NCI-H1105 treated with DMSO at 0.1 percent for 48 hours (cell line): ENCODE data around the gene ALPK3.

Experiments
- DNase-seq: peaks from one replicate; lab custom pipeline; 2025; lab: John Stamatoyannopoulos, UW

ALPK3 gene

GRCh38 chr15:84816694-84817465 is at the start of gene ALPK3:
ALPK3 (plus strand) TSS chr15:84817356; CDS start chr15:84817453, 97 bp downstream.
- no peak for DNase-seq

GRCh38 chr15:84772031-84772430 is 45.1 kb upstream of the ALPK3 start:
- no peak for DNase-seq

- DNase-seq = no peak
Measured at GRCh38 chr15:84772467-84772866, 44.7 kb upstream of the ALPK3 start.

GRCh38 chr15:84773716-84774115 is 43.4 kb upstream of the ALPK3 start:
- no peak for DNase-seq

GRCh38 chr15:84775867-84776449 is 41.2 kb upstream of the ALPK3 start:
- DNase-seq = no peak

GRCh38 chr15:84778194-84778593 is 39.0 kb upstream of the ALPK3 start:
- DNase-seq = no peak

GRCh38 chr15:84780492-84780891 is 36.7 kb upstream of the ALPK3 start:
- no peak for DNase-seq

- DNase-seq = no peak
Measured at GRCh38 chr15:84781495-84781894, 35.7 kb upstream of the ALPK3 start.

GRCh38 chr15:84782346-84782745 is 34.8 kb upstream of the ALPK3 start:
- no peak for DNase-seq

GRCh38 chr15:84783493-84784251 is 33.5 kb upstream of the ALPK3 start:
- no peak for DNase-seq

- no peak for DNase-seq
Measured at GRCh38 chr15:84784262-84784661, 32.9 kb upstream of the ALPK3 start.

- no peak for DNase-seq
Measured at GRCh38 chr15:84785053-84785452, 32.1 kb upstream of the ALPK3 start.

- no peak for DNase-seq
Measured at GRCh38 chr15:84788500-84788899, 28.7 kb upstream of the ALPK3 start.

- DNase-seq = no peak
Measured at GRCh38 chr15:84789762-84790161, 27.4 kb upstream of the ALPK3 start.

GRCh38 chr15:84790676-84791075 is 26.5 kb upstream of the ALPK3 start:
- no peak for DNase-seq

GRCh38 chr15:84791763-84792162 is 25.4 kb upstream of the ALPK3 start:
- DNase-seq = no peak

GRCh38 chr15:84793431-84794161 is 23.6 kb upstream of the ALPK3 start:
- no peak for DNase-seq

- DNase-seq = no peak
Measured at GRCh38 chr15:84794162-84794547, 23.0 kb upstream of the ALPK3 start.

- DNase-seq = no peak
Measured at GRCh38 chr15:84795186-84795585, 22.0 kb upstream of the ALPK3 start.

- DNase-seq = no peak
Measured at GRCh38 chr15:84797212-84797611, 19.9 kb upstream of the ALPK3 start.

GRCh38 chr15:84797801-84798200 is 19.4 kb upstream of the ALPK3 start:
- no peak for DNase-seq

GRCh38 chr15:84798436-84798946 is 18.7 kb upstream of the ALPK3 start:
- DNase-seq = no peak
